Measurements from ENCODE around the gene TRPV6. TPM values are rescaled to one million over a fixed set of nuclear protein-coding genes. Genes with fewer than 3 reads are reported as not detected.

The TRPV6 gene
- total and polyA plus RNA-seq, 4 donors: 0.32 to 1.5 (median 0.36) TPM; not detected in 1

- H3K9ac ChIP-seq (ENCODE audit: low read depth in 1 of 2, low read length in 2 of 2): no peak overlapping the region
- no peak overlapping the region for H3K27ac ChIP-seq (ENCODE audit: low read depth in 1 of 2, low read length in 2 of 2)
- DNase-seq (ENCODE audit: low spot score): no peak
- no peaks in the 10 kb centered on the region for H3K4me1 ChIP-seq (ENCODE audit: control insufficient read depth in 4 of 4, insufficient read depth in 4 of 4, low read length in 3 of 4)
- peaks cover 0 to 3% (median 0%) of the 10 kb centered on the region in 4 donors for H3K27me3 ChIP-seq (ENCODE audit: control insufficient read depth in 4 of 4, insufficient read depth in 4 of 4, low read length in 3 of 4)
- no peaks in the 10 kb centered on the region for H3K36me3 ChIP-seq (ENCODE audit: control insufficient read depth in 4 of 4, insufficient read depth in 3 of 4, low read depth in 1 of 4, low read length in 3 of 4)
- H3K4me3 ChIP-seq (ENCODE audit: low read depth in 1 of 3, low read length in 3 of 3): no peak overlapping the region
- H3K9me3 ChIP-seq (ENCODE audit: control insufficient read depth in 4 of 4, low read length in 3 of 4): no peaks in the 10 kb centered on the region
- TF ChIP-seq MAX (IDR thresholded peaks at IDR 0.05) (no peak), NR2F2 (IDR thresholded peaks at IDR 0.05) (no peak), GABPA (IDR thresholded peaks at IDR 0.05 in 1 of 2, conservative IDR thresholded peaks at IDR 0.05 in 1 of 2) (no peak), ATF3 (IDR thresholded peaks at IDR 0.05) (no peak), SP1 (IDR thresholded peaks at IDR 0.05) (no peak), YY1 (IDR thresholded peaks at IDR 0.05) (no peak), TAF1 (conservative IDR thresholded peaks at IDR 0.05) (no peak)
- WGBS: 88% methylated on average over 18 of the region's 18 CpGs
Measured at GRCh38 chr7:142876991-142877910, 8.3 kb downstream of the TRPV6 start.

GRCh38 chr7:142876236-142876960 is 9.1 kb downstream of the TRPV6 start:
- H3K4me1 ChIP-seq (ENCODE audit: control insufficient read depth in 4 of 4, insufficient read depth in 4 of 4, low read length in 3 of 4): no peaks in the 10 kb centered on the region
- no peak for DNase-seq (ENCODE audit: low spot score)
- H3K27ac ChIP-seq (ENCODE audit: low read depth in 1 of 2, low read length in 2 of 2): no peak overlapping the region
- peaks cover 0 to 3% (median 0%) of the 10 kb centered on the region in 4 donors for H3K27me3 ChIP-seq (ENCODE audit: control insufficient read depth in 4 of 4, insufficient read depth in 4 of 4, low read length in 3 of 4)
- 79% methylated on average over 9 of the region's 9 CpGs for WGBS
- TF ChIP-seq MAX (IDR thresholded peaks at IDR 0.05): no peak
- H3K4me3 ChIP-seq (ENCODE audit: low read depth in 1 of 3, low read length in 3 of 3): no peak overlapping the region
- no peak overlapping the region for H3K9ac ChIP-seq (ENCODE audit: low read depth in 1 of 2, low read length in 2 of 2)
- no peaks in the 10 kb centered on the region for H3K36me3 ChIP-seq (ENCODE audit: control insufficient read depth in 4 of 4, insufficient read depth in 3 of 4, low read depth in 1 of 4, low read length in 3 of 4)
- H3K9me3 ChIP-seq (ENCODE audit: control insufficient read depth in 4 of 4, low read length in 3 of 4): no peaks in the 10 kb centered on the region

GRCh38 chr7:142875456-142875855 is 10.1 kb downstream of the TRPV6 start:
- H3K27ac ChIP-seq (ENCODE audit: low read depth in 1 of 2, low read length in 2 of 2): no peak overlapping the region
- H3K4me3 ChIP-seq (ENCODE audit: low read depth in 1 of 3, low read length in 3 of 3): no peak overlapping the region
- no peaks in the 10 kb centered on the region for H3K9me3 ChIP-seq (ENCODE audit: control insufficient read depth in 4 of 4, low read length in 3 of 4)
- H3K27me3 ChIP-seq (ENCODE audit: control insufficient read depth in 4 of 4, insufficient read depth in 4 of 4, low read length in 3 of 4): peaks cover 0 to 3% (median 0%) of the 10 kb centered on the region in 4 donors
- no peak for TF ChIP-seq REST (IDR thresholded peaks at IDR 0.05)
- TF ChIP-seq GABPA (IDR thresholded peaks at IDR 0.05 in 1 of 2, conservative IDR thresholded peaks at IDR 0.05 in 1 of 2): no peak
- TF ChIP-seq ZBTB33 (IDR thresholded peaks at IDR 0.05): no peak
- no peak for TF ChIP-seq FOXA2 (IDR thresholded peaks at IDR 0.05)
- TF ChIP-seq RXRA (IDR thresholded peaks at IDR 0.05): no peak
- no peak for TF ChIP-seq HNF4A (conservative IDR thresholded peaks at IDR 0.05)
- TF ChIP-seq NR2F2 (IDR thresholded peaks at IDR 0.05): no peak
- no peak for TF ChIP-seq SP1 (IDR thresholded peaks at IDR 0.05)
- TF ChIP-seq ATF3 (IDR thresholded peaks at IDR 0.05): no peak
- no peak for TF ChIP-seq EGR1 (IDR thresholded peaks at IDR 0.05; ENCODE audit: low read depth in 2 of 2)
- no peak for TF ChIP-seq FOXA1 (IDR thresholded peaks at IDR 0.05)
- no peak for TF ChIP-seq MAX (IDR thresholded peaks at IDR 0.05)
- WGBS: 90% methylated on average over 14 of the region's 14 CpGs
- no peak for DNase-seq (ENCODE audit: low spot score)
- no peaks in the 10 kb centered on the region for H3K4me1 ChIP-seq (ENCODE audit: control insufficient read depth in 4 of 4, insufficient read depth in 4 of 4, low read length in 3 of 4)
- H3K9ac ChIP-seq (ENCODE audit: low read depth in 1 of 2, low read length in 2 of 2): no peak overlapping the region
- no peaks in the 10 kb centered on the region for H3K36me3 ChIP-seq (ENCODE audit: control insufficient read depth in 4 of 4, insufficient read depth in 3 of 4, low read depth in 1 of 4, low read length in 3 of 4)

Data from liver (tissue), 9 donors.